Measurements from ENCODE around the gene CCDC88B.
A peak's percentile ranks its signal among the peaks of the same experiment; 100 is the strongest.

CCDC88B gene

GRCh38 chr11:64339754-64340408 is at the start of gene CCDC88B:
Gene CCDC88B, plus strand, starts transcription at chr11:64340204. Its CDS starts 63 bp downstream, at chr11:64340267.
- peak; percentile 67 for DNase-seq

GRCh38 chr11:64290352-64291261 is 49.4 kb upstream of the CCDC88B start:
- no peak for DNase-seq

GRCh38 chr11:64291262-64291751 is 48.7 kb upstream of the CCDC88B start, which contains the start of gene KCNK4:
Gene KCNK4, plus strand, starts transcription at chr11:64291302. Its CDS starts 1,717 bp downstream, at chr11:64293019.
- no peak for DNase-seq

- no peak for DNase-seq
Measured at GRCh38 chr11:64291752-64292459, 48.1 kb upstream of the CCDC88B start.

GRCh38 chr11:64292460-64293254 is 47.3 kb upstream of the CCDC88B start:
- no peak for DNase-seq

- no peak for DNase-seq
Measured at GRCh38 chr11:64294774-64295173, 45.2 kb upstream of the CCDC88B start.

GRCh38 chr11:64295760-64296159 is 44.2 kb upstream of the CCDC88B start:
- no peak for DNase-seq

GRCh38 chr11:64296236-64296635 is 43.8 kb upstream of the CCDC88B start:
- DNase-seq, result no peak

GRCh38 chr11:64296830-64297698 is 42.9 kb upstream of the CCDC88B start:
- DNase-seq, result no peak

GRCh38 chr11:64297699-64298358 is 42.2 kb upstream of the CCDC88B start:
- no peak for DNase-seq

- no peak for DNase-seq
Measured at GRCh38 chr11:64298966-64299846, 40.8 kb upstream of the CCDC88B start.

- no peak for DNase-seq
Measured at GRCh38 chr11:64299847-64300648, 40.0 kb upstream of the CCDC88B start, which contains the start of gene CATSPERZ. Gene CATSPERZ, plus strand, starts transcription at chr11:64300358. Its CDS starts 53 bp downstream, at chr11:64300411.

GRCh38 chr11:64303109-64304031 is 36.6 kb upstream of the CCDC88B start:
- DNase-seq, result no peak

- DNase-seq, result no peak
Measured at GRCh38 chr11:64304032-64304315, 36.0 kb upstream of the CCDC88B start.

- peak; percentile 94 for DNase-seq
Measured at GRCh38 chr11:64304316-64305072, 35.5 kb upstream of the CCDC88B start.

- DNase-seq, result peak; percentile 100
Measured at GRCh38 chr11:64305075-64305690, 34.8 kb upstream of the CCDC88B start, which contains the start of gene ESRRA. Gene ESRRA, plus strand, starts transcription at chr11:64305524. Its CDS starts 1,656 bp downstream, at chr11:64307180.

All from activated T-cell treated with anti-CD3 and anti-CD28 coated beads for 4 hours (primary cell).